HepG2 (cell line): ENCODE measurements around the gene UBAP2. TPM values are rescaled to one million over a fixed set of nuclear protein-coding genes. Genes with fewer than 3 reads are reported as not detected.

Experiments used
- ATAC-seq: fragments of 200-7000 bp; cut with Tn5 transposase; 3 replicates; pipeline ENCODE4 v1.9.1; 2020; ENCODE audit warnings: mild to moderate bottlenecking, moderate library complexity
- BruUV-seq: library from RNA; stranded (reverse); fragments of 400-500 nt; replicated peaks from 2 replicates; lab custom pipeline; 2021; lab: Mats Ljungman, UMichigan
- CTCF ChIA-PET: fragments of 300-600 bp; formaldehyde crosslinking; extraction: SDS; loops from one replicate; lab custom pipeline; 2021; ENCODE audit warnings: low total read pairs, inconsistent platforms, low intra/inter-chr PET ratio; lab: Yijun Ruan, JAX
- POLR2A ChIA-PET: fragments of 350-600 bp; sonication (Branson Sonifier 250); formaldehyde crosslinking; loops from one replicate; lab custom pipeline; 2020; ENCODE audit warnings: antibody characterized with exemption, inconsistent platforms; lab: Yijun Ruan, JAX
- DNase-seq: peaks from one replicate; pipeline ENCODE4 v3.0.0-alpha.2; 2015; ENCODE audit warnings: low spot score
- FAIRE-seq: peaks from 3 replicates; lab custom pipeline; 2011; peaks lifted over from hg19 to GRCh38; lab: Jason Lieb, UNC
- H2AFZ ChIP-seq: one replicate; pipeline ENCODE4 v1.6.1; 2011; ENCODE audit warnings: low read length, inconsistent platforms
- H3K27ac ChIP-seq: fragments of 300-600 bp; 3 replicates; pipeline ENCODE4 v1.8.0; 2011; ENCODE audit warnings: mixed run types, mild to moderate bottlenecking, mixed read lengths, low read length, inconsistent platforms; ENCODE audit not compliant: insufficient read depth; ENCODE audit errors: extremely low read length
- H3K27me3 ChIP-seq, 2 experiments: fragments of 200-600 bp in 1 of 2; 2 replicates in 1 of 2; 3 replicates in 1 of 2; pipeline versions ENCODE4 v1.6.0 to v1.8.0; 2011; ENCODE audit warnings: low read length in 2 of 2, mild to moderate bottlenecking in 2 of 2, moderate library complexity in 2 of 2, inconsistent platforms in 1 of 2; ENCODE audit not compliant: insufficient read depth in 2 of 2, control insufficient read depth in 1 of 2
- H3K36me3 ChIP-seq, 2 experiments: fragments of 200-600 bp in 1 of 2; replicated peaks in 1 of 2; 2 replicates in 1 of 2; 3 replicates in 1 of 2; pipeline versions ENCODE4 v1.5.1 to v1.8.0; 2011; ENCODE audit warnings: low read length in 2 of 2, inconsistent platforms in 1 of 2; ENCODE audit not compliant: insufficient read depth in 2 of 2, control insufficient read depth in 1 of 2
- H3K4me1 ChIP-seq: 2 replicates; pipeline ENCODE4 v1.5.1; 2012; ENCODE audit warnings: low read length, inconsistent platforms; ENCODE audit not compliant: insufficient read depth
- H3K4me2 ChIP-seq: 2 replicates; pipeline ENCODE4 v1.6.0; 2011; ENCODE audit warnings: low read depth, low read length, inconsistent platforms
- H3K4me3 ChIP-seq, 3 experiments: fragments of 200-600 bp in 1 of 3; sonication (generic), shearing (Covaris generic) in 1 of 3; replicated peaks in 1 of 3; 2 replicates each; pipeline ENCODE4 v1.5.1; 2011 to 2016; ENCODE audit warnings: low read length in 3 of 3, inconsistent platforms in 2 of 3, low read depth in 2 of 3, mild to moderate bottlenecking in 2 of 3, control low read depth in 1 of 3, mixed read lengths in 1 of 3; ENCODE audit not compliant: insufficient read depth in 1 of 3
- H3K79me2 ChIP-seq: one replicate; pipeline ENCODE4 v1.6.1; 2011; ENCODE audit warnings: low read length, inconsistent platforms; ENCODE audit not compliant: insufficient read depth
- H3K9ac ChIP-seq: 2 replicates; pipeline ENCODE4 v1.6.0; 2011; ENCODE audit warnings: mild to moderate bottlenecking, low read depth, low read length, inconsistent platforms; ENCODE audit not compliant: insufficient read depth
- H3K9me3 ChIP-seq: 2 replicates; pipeline ENCODE4 v1.5.1; 2012; ENCODE audit warnings: mild to moderate bottlenecking, low read length
- H4K20me1 ChIP-seq: 2 replicates; pipeline ENCODE4 v1.6.0; 2011; ENCODE audit warnings: inconsistent platforms, mild to moderate bottlenecking, low read length, moderate library complexity; ENCODE audit not compliant: insufficient read depth
- BHLHE40 ChIP-seq: IDR thresholded peaks from 2 replicates; pipeline ENCODE4 v1.6.1; 2011; ENCODE audit warnings: low read length, improper control_type of control experiment
- CCAR2 ChIP-seq: fragments of 200-400 bp; formaldehyde crosslinking; optimal IDR thresholded peaks from 2 replicates; pipeline ENCODE3; 2018; ENCODE audit warnings: low read depth, mild to moderate bottlenecking, low read length, moderate library complexity
- SOX6 ChIP-seq, 2 experiments: fragments of 450-650 bp in 1 of 2; sonication (generic) in 1 of 2; formaldehyde crosslinking in 1 of 2; IDR thresholded peaks; 2 replicates each; pipeline versions ENCODE4 v1.4.0 to v1.6.1; 2017 to 2020; ENCODE audit warnings: antibody characterized with exemption in 1 of 2, mild to moderate bottlenecking in 1 of 2, missing genetic modification reagents in 1 of 2
- ZNF274 ChIP-seq: sonication (generic); formaldehyde crosslinking; IDR thresholded peaks from 2 replicates; pipeline ENCODE4 v1.5.1; 2020; ENCODE audit warnings: mild to moderate bottlenecking, missing genetic modification reagents
- ZNF607 ChIP-seq: sonication (generic); formaldehyde crosslinking; IDR thresholded peaks from 2 replicates; pipeline ENCODE4 v1.5.1; 2020; ENCODE audit warnings: missing genetic modification reagents, mild to moderate bottlenecking, borderline replicate concordance
- ZNF724P ChIP-seq: sonication (generic); formaldehyde crosslinking; IDR thresholded peaks from 2 replicates; pipeline ENCODE4 v1.8.0; 2022; ENCODE audit warnings: missing genetic modification reagents, borderline replicate concordance
- ZNF772 ChIP-seq: sonication (generic); formaldehyde crosslinking; IDR thresholded peaks from 2 replicates; pipeline ENCODE4 v1.5.0; 2020; ENCODE audit warnings: mild to moderate bottlenecking, missing genetic modification reagents
- ZNF788 ChIP-seq: sonication (generic); formaldehyde crosslinking; IDR thresholded peaks from 2 replicates; pipeline ENCODE4 v1.5.0; 2020; ENCODE audit warnings: mild to moderate bottlenecking, missing genetic modification reagents, borderline replicate concordance
- ZSCAN31 ChIP-seq: sonication (generic); formaldehyde crosslinking; IDR thresholded peaks from 2 replicates; pipeline ENCODE4 v1.5.0; 2020; ENCODE audit warnings: low read depth, mild to moderate bottlenecking, missing genetic modification reagents
- whole genome bisulfite sequencing: methylation state at CpG from one replicate; pipeline ENCODE4 v1.1.6; 2017; ENCODE audit warnings: low lambda C conversion rate; 5-methylcytosine and 5-hydroxymethylcytosine counted together
- in situ Hi-C: cut with HindIII; loops from 2 replicates; pipeline ENCODE4 v1.10.0; 2017; ENCODE audit warnings: low pct_unique_long_range_greater_than_20kb; ENCODE audit not compliant: extremely low pct_ligation_motif_present
- intact Hi-C: fragments of 100-400 bp; cut with micrococcal nuclease; formaldehyde crosslinking; loops from one replicate; pipeline ENCODE4 v1.10.0; 2022; ENCODE audit not compliant: unreplicated experiment
- polyA plus RNA-seq, 8 experiments: library from polyadenylated mRNA; depleted of rRNA in 3 of 8; stranded (reverse) in 7 of 8; unstranded in 1 of 8; fragments of >200 nt; fragmentation: Illumina TruSeq in 4 of 8; extraction: Trizol in 4 of 8; gene quantifications; 2 replicates each; pipeline versions ENCODE4 v1.2.1 to v1.2.3, GENCODE V29; 2011 to 2016; ENCODE audit warnings: low read depth in 4 of 8, missing spikeins in 1 of 8, mixed read lengths in 1 of 8; ENCODE audit not compliant: insufficient read depth in 1 of 8
- total RNA-seq, 5 experiments: library from RNA; depleted of rRNA; stranded (reverse); fragments of >200 nt; fragmentation: Illumina TruSeq; extraction: Trizol; gene quantifications; 2 replicates each; pipeline ENCODE4 v1.2.3, GENCODE V29; 2016; ENCODE audit warnings: low read depth in 1 of 5
- TF ChIP-seq, protein P1 (sequence below): sonication (generic); formaldehyde crosslinking; IDR thresholded peaks from 2 replicates; pipeline ENCODE4 v1.5.0; 2020; ENCODE audit warnings: mild to moderate bottlenecking, missing genetic modification reagents
- TF ChIP-seq, protein P2 (sequence below): sonication (generic); formaldehyde crosslinking; IDR thresholded peaks from 2 replicates; pipeline ENCODE4 v1.4.0; 2020; ENCODE audit warnings: missing genetic modification reagents
- TF ChIP-seq, protein P3 (sequence below): sonication (generic); formaldehyde crosslinking; IDR thresholded peaks from 2 replicates; pipeline ENCODE4 v1.4.0; 2020; ENCODE audit warnings: missing genetic modification reagents, borderline replicate concordance
- TF ChIP-seq, protein P4 (sequence below): sonication (generic); formaldehyde crosslinking; IDR thresholded peaks from 2 replicates; pipeline ENCODE4 v1.5.1; 2020; ENCODE audit warnings: mild to moderate bottlenecking, missing genetic modification reagents

The UBAP2 gene
- total and polyA plus RNA-seq, 2 of the 13 experiments (the other 11 are each of a cell fraction or from before 2014, with no cell fraction given) = 19.0 to 22.0 TPM

DNA sequence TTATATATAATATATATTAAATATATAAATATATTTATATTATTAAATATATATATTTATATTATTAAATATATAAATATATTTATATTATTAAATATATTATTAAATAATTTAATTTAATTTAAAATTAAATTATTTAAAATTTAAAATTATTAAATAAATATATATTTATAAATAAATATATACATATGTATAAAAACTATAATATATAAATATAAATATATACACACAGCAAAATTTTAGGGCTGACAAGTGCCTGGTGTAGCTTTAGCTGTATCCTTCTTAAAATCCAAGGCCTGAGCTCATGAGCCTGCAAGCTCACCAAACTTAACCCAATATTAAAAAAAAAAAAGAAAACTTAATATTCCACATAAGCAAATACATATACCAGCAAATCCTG lies 53.2 kb downstream of the UBAP2 start (continued):
- TF ChIP-seq, protein P1, sequence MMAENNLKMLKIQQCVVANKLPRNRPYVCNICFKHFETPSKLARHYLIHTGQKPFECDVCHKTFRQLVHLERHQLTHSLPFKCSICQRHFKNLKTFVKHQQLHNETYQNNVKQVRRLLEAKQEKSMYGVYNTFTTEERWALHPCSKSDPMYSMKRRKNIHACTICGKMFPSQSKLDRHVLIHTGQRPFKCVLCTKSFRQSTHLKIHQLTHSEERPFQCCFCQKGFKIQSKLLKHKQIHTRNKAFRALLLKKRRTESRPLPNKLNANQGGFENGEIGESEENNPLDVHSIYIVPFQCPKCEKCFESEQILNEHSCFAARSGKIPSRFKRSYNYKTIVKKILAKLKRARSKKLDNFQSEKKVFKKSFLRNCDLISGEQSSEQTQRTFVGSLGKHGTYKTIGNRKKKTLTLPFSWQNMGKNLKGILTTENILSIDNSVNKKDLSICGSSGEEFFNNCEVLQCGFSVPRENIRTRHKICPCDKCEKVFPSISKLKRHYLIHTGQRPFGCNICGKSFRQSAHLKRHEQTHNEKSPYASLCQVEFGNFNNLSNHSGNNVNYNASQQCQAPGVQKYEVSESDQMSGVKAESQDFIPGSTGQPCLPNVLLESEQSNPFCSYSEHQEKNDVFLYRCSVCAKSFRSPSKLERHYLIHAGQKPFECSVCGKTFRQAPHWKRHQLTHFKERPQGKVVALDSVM (CRISPR knock-in tag) = no peak
- TF ChIP-seq SOX6 (IDR thresholded peaks at IDR 0.05) = no peak
- no peak for TF ChIP-seq SOX6 (CRISPR knock-in tag; IDR thresholded peaks at IDR 0.05)
- no peak for TF ChIP-seq BHLHE40
- TF ChIP-seq ZNF772 (CRISPR knock-in tag) = no peak
- TF ChIP-seq, protein P2, sequence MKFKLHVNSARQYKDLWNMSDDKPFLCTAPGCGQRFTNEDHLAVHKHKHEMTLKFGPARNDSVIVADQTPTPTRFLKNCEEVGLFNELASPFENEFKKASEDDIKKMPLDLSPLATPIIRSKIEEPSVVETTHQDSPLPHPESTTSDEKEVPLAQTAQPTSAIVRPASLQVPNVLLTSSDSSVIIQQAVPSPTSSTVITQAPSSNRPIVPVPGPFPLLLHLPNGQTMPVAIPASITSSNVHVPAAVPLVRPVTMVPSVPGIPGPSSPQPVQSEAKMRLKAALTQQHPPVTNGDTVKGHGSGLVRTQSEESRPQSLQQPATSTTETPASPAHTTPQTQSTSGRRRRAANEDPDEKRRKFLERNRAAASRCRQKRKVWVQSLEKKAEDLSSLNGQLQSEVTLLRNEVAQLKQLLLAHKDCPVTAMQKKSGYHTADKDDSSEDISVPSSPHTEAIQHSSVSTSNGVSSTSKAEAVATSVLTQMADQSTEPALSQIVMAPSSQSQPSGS (CRISPR knock-in tag) = no peak
- TF ChIP-seq ZNF274 (CRISPR knock-in tag) = no peak
- no peak for TF ChIP-seq CCAR2
- TF ChIP-seq ZNF788 (CRISPR knock-in tag) = no peak
- TF ChIP-seq ZNF724P = no peak
- no peak for TF ChIP-seq ZSCAN31 (CRISPR knock-in tag)

DNA sequence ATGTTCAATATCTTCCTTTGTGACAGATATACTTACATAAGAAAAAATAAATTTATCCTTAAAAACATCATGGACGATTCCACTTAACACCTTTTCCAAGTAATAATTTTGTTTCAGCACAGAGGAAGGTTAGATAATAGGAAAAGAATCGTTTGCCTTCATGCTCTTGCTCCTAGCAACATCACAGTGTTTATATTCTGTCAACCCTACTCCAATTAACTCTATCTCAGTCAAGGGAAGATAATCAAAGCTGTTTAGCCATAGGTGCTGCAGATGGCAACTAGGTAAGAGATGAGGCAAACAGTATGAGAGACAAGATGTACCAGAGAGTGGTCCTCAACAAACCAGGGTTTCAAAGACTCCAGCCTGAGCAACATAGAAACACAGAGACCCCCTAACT lies 55.6 kb downstream of the UBAP2 start:
- Histone ChIP-seq H3K36me3 (peaks cover 6 to 50% of the 10 kb centered on the region in 2 experiments), H3K27me3 (no peaks in the 10 kb centered on the region), H3K9ac (no peak overlapping the region), H3K4me3 (no peak overlapping the region), H3K79me2 (peaks cover 4% of the 10 kb centered on the region), H3K9me3 (no peaks in the 10 kb centered on the region), H3K4me2 (no peak overlapping the region), H3K4me1 (no peaks in the 10 kb centered on the region), H2AFZ (no peak overlapping the region), H3K27ac (no peak overlapping the region), H4K20me1 (no peaks in the 10 kb centered on the region)
- CTCF ChIA-PET = no interaction called here
- 86% methylated on average over 2 of the region's 2 CpGs for WGBS
- FAIRE-seq (no peak), ATAC-seq (no peak), DNase-seq (no peak)
- intact Hi-C loops (no loop called here), in situ Hi-C loops (no loop called here)
- no TSS peak for BruUV-seq
- POLR2A ChIA-PET = no interaction called here
- TF ChIP-seq, protein P3, sequence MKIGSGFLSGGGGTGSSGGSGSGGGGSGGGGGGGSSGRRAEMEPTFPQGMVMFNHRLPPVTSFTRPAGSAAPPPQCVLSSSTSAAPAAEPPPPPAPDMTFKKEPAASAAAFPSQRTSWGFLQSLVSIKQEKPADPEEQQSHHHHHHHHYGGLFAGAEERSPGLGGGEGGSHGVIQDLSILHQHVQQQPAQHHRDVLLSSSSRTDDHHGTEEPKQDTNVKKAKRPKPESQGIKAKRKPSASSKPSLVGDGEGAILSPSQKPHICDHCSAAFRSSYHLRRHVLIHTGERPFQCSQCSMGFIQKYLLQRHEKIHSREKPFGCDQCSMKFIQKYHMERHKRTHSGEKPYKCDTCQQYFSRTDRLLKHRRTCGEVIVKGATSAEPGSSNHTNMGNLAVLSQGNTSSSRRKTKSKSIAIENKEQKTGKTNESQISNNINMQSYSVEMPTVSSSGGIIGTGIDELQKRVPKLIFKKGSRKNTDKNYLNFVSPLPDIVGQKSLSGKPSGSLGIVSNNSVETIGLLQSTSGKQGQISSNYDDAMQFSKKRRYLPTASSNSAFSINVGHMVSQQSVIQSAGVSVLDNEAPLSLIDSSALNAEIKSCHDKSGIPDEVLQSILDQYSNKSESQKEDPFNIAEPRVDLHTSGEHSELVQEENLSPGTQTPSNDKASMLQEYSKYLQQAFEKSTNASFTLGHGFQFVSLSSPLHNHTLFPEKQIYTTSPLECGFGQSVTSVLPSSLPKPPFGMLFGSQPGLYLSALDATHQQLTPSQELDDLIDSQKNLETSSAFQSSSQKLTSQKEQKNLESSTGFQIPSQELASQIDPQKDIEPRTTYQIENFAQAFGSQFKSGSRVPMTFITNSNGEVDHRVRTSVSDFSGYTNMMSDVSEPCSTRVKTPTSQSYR (CRISPR knock-in tag) = no peak
- TF ChIP-seq ZNF607 (CRISPR knock-in tag) = no peak
- TF ChIP-seq, protein P4, sequence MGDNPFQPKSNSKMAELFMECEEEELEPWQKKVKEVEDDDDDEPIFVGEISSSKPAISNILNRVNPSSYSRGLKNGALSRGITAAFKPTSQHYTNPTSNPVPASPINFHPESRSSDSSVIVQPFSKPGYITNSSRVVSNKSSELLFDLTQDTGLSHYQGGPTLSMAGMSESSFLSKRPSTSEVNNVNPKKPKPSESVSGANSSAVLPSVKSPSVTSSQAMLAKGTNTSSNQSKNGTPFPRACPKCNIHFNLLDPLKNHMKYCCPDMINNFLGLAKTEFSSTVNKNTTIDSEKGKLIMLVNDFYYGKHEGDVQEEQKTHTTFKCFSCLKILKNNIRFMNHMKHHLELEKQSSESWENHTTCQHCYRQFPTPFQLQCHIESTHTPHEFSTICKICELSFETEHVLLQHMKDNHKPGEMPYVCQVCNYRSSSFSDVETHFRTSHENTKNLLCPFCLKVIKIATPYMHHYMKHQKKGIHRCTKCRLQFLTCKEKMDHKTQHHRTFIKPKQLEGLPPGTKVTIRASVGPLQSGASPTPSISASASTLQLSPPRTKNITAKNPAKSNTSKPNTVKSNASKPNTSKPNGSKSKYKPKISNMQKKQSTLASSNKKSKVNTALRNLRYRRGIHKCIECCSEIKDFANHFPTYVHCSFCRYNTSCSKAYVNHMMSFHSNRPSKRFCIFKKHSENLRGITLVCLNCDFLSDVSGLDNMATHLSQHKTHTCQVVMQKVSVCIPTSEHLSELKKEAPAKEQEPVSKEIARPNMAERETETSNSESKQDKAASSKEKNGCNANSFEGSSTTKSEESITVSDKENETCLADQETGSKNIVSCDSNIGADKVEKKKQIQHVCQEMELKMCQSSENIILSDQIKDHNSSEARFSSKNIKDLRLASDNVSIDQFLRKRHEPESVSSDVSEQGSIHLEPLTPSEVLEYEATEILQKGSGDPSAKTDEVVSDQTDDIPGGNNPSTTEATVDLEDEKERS (CRISPR knock-in tag) = no peak
